Mesendoderm (in vitro differentiated cells): ENCODE measurements around the gene MAN2A1.

Experiments
- DNase-seq: peaks from one replicate; pipeline ENCODE4 v3.0.0; 2013
- H2AK5ac ChIP-seq: 2 replicates; pipeline ENCODE4 v1.6.1; 2013; ENCODE audit warnings: low read length, inconsistent platforms
- H2BK120ac ChIP-seq: 2 replicates; pipeline ENCODE4 v1.6.1; 2013; ENCODE audit warnings: low read depth, mild to moderate bottlenecking, low read length, moderate library complexity, mixed read lengths
- H2BK15ac ChIP-seq: replicated peaks from 2 replicates; pipeline ENCODE4 v1.6.1; 2013; ENCODE audit warnings: low read depth, mild to moderate bottlenecking, moderate library complexity
- H2BK5ac ChIP-seq: 2 replicates; pipeline ENCODE4 v1.6.1; 2013; ENCODE audit warnings: low read length, inconsistent platforms
- H3K18ac ChIP-seq: 2 replicates; pipeline ENCODE4 v1.6.1; 2013; ENCODE audit warnings: mild to moderate bottlenecking, low read length, mixed read lengths
- H3K23ac ChIP-seq: one replicate; pipeline ENCODE4 v1.6.1; 2013; ENCODE audit warnings: low read length
- H3K27ac ChIP-seq: 2 replicates; pipeline ENCODE4 v1.5.1; 2013; ENCODE audit warnings: low read depth, mild to moderate bottlenecking, inconsistent platforms, low read length, moderate library complexity
- H3K27me3 ChIP-seq: 2 replicates; pipeline ENCODE4 v1.6.1; 2013; ENCODE audit warnings: low read length, control low read depth, mild to moderate bottlenecking, inconsistent platforms; ENCODE audit not compliant: insufficient read depth, poor library complexity
- H3K36me3 ChIP-seq: 2 replicates; pipeline ENCODE4 v1.6.1; 2013; ENCODE audit warnings: low read length, inconsistent platforms; ENCODE audit not compliant: control insufficient read depth, insufficient read depth
- H3K4ac ChIP-seq: one replicate; pipeline ENCODE4 v1.6.1; 2013; ENCODE audit warnings: low read depth, mild to moderate bottlenecking, low read length, moderate library complexity
- H3K4me1 ChIP-seq: 2 replicates; pipeline ENCODE4 v1.6.1; 2013; ENCODE audit warnings: low read depth, low read length, inconsistent platforms; ENCODE audit not compliant: control insufficient read depth
- H3K4me2 ChIP-seq: 2 replicates; pipeline ENCODE4 v1.6.1; 2013; ENCODE audit warnings: low read length
- H3K4me3 ChIP-seq: 2 replicates; pipeline ENCODE4 v1.5.1; 2013; ENCODE audit warnings: mild to moderate bottlenecking, low read length
- H3K56ac ChIP-seq: one replicate; pipeline ENCODE4 v1.6.1; 2013; ENCODE audit warnings: low read length
- H3K79me1 ChIP-seq: 2 replicates; pipeline ENCODE4 v1.6.1; 2013; ENCODE audit warnings: low read length, inconsistent platforms
- H3K79me2 ChIP-seq: 2 replicates; pipeline ENCODE4 v1.6.1; 2013; ENCODE audit warnings: mild to moderate bottlenecking, low read length; ENCODE audit not compliant: control insufficient read depth, insufficient read depth
- H3K9ac ChIP-seq: 2 replicates; pipeline ENCODE4 v1.6.1; 2013; ENCODE audit warnings: low read length, inconsistent platforms
- H4K5ac ChIP-seq: one replicate; pipeline ENCODE4 v1.6.1; 2013; ENCODE audit warnings: low read length
- H4K8ac ChIP-seq: one replicate; pipeline ENCODE4 v1.6.1; 2013; ENCODE audit warnings: low read depth, mild to moderate bottlenecking, control low read depth, low read length, moderate library complexity
- WGBS: extraction: QIAGEN DNeasy Blood & Tissue Kit; methylation state at CpG from one replicate; pipeline ENCODE4 v1.1.7; 2013; ENCODE audit warnings: low lambda C conversion rate, missing lambda C conversion rate; ENCODE audit not compliant: insufficient coverage; ENCODE audit errors: extremely low coverage; 5-methylcytosine and 5-hydroxymethylcytosine counted together

Gene MAN2A1

DNA sequence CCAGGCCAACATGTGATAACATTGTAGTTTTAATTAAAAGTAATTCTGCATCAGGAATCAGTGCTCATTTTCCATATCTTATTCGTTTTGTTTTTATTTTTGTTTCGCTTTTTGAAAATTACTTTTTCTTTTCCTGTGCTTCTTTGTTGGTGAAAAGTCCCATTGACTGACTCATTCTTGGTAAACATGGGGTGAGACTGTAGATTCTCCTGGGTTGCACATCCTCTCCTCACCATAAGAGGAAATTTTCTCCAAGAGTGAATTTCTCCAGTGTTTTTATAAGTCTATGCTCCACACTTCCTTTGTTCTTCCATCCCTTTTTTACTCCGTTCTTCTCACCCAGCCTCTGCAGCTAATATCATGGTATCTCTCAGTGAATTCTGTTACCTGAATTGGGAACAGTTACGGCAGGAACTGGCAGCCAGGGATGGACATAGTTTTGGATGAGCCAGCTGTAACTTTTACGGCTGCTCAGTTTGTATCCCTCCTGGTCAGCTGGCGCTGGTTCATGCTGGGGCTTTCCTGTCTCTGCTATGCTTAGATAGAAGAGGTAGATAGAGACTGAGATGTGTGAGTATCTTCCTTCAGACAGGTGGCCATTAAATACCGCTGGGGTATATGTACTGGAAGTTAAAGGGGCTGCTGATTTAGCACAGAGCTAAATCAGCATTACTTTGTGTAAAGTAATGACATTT lies 80.0 kb downstream of the MAN2A1 start:
- Histone ChIP-seq H3K4ac (no peak overlapping the region), H4K8ac (no peak overlapping the region), H3K56ac (no peak overlapping the region), H3K79me1 (no peaks in the 10 kb centered on the region), H3K79me2 (peaks cover 2% of the 10 kb centered on the region), H3K4me2 (no peak overlapping the region), H2BK15ac (no peak overlapping the region), H3K27ac (no peak overlapping the region), H2BK120ac (no peak overlapping the region), H3K27me3 (no peaks in the 10 kb centered on the region), H4K5ac (no peak overlapping the region), H3K4me1 (no peaks in the 10 kb centered on the region), H2BK5ac (no peak overlapping the region), H3K36me3 (no peaks in the 10 kb centered on the region), H3K23ac (no peak overlapping the region), H2AK5ac (no peak overlapping the region), H3K4me3 (no peak overlapping the region), H3K9ac (no peak overlapping the region), H3K18ac (no peak overlapping the region)
- DNase-seq, result no peak
- no CpG with 5 or more reads among the region's 7 CpGs for whole genome bisulfite sequencing

DNA sequence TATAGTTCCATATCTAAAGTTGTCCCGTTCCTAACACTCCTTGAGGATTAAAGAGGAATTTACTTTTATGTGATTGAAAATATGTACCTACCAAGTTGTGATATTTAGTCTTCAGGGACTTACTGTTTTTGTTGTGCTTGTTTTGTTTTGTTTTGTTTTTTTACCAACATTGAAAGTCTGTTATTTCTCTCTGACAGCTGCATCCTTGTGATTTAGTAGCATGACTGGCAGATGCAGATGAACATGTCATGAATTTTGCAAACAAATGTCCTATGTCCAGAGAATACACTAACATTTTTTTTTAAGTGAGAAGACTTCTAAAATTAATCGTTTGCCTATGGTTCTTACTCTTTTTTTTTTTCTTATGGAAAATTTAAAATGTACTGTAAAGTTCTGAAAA lies 85.4 kb downstream of the MAN2A1 start:
- Histone ChIP-seq H2BK15ac (no peak overlapping the region), H3K4me2 (no peak overlapping the region), H2BK5ac (no peak overlapping the region), H3K4me1 (no peaks in the 10 kb centered on the region), H4K5ac (no peak overlapping the region), H3K18ac (no peak overlapping the region), H2AK5ac (no peak overlapping the region), H3K79me1 (no peaks in the 10 kb centered on the region), H4K8ac (no peak overlapping the region), H3K23ac (no peak overlapping the region), H3K79me2 (no peaks in the 10 kb centered on the region), H2BK120ac (no peak overlapping the region), H3K9ac (no peak overlapping the region), H3K36me3 (no peaks in the 10 kb centered on the region), H3K27ac (no peak overlapping the region), H3K56ac (no peak overlapping the region), H3K4me3 (no peak overlapping the region), H3K27me3 (no peaks in the 10 kb centered on the region), H3K4ac (no peak overlapping the region)
- DNase-seq, result no peak
- WGBS, result no CpG with 5 or more reads among the region's 2 CpGs

DNA sequence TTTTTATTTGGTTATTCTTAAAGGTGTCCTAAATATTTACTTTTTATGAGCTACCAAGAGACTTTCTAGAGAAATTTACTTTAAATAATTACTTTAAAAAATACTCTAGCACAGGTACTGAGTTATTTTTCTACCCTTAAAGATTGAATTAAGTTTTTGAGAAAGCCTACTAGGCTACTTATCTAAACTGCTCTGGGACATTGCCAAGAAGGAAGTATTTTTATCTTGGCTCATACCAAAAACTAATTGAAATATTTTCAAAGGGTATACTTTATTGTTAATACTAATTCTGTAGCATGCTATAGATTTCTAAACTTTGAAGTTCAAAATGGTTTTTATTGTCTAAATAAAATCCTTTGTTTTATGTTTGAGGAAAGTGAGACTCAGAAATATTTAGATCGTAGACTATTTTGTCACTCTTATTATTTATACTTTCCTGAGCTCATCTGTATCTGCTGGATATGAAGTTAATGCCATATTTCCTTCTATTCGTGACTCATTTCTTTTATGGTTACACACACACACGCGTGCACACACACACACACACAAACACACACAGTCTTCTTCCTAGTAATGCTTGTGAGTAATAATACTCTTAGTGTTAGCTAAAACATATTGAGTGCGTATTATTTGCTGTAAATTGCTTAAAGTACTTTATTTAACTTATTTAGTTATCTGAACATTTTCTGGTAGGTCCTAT lies 89.5 kb downstream of the MAN2A1 start:
- no peak overlapping the region for H2BK120ac ChIP-seq
- H3K18ac ChIP-seq, result no peak overlapping the region
- no peak overlapping the region for H2BK5ac ChIP-seq
- H3K4me3 ChIP-seq, result no peak overlapping the region
- H3K79me2 ChIP-seq, result no peaks in the 10 kb centered on the region
- H3K4me1 ChIP-seq, result no peaks in the 10 kb centered on the region
- no peak overlapping the region for H3K27ac ChIP-seq
- no peak overlapping the region for H2AK5ac ChIP-seq
- no peaks in the 10 kb centered on the region for H3K36me3 ChIP-seq
- H4K5ac ChIP-seq, result no peak overlapping the region
- no peak overlapping the region for H3K4me2 ChIP-seq
- no peak for DNase-seq
- no peak overlapping the region for H2BK15ac ChIP-seq
- no peaks in the 10 kb centered on the region for H3K27me3 ChIP-seq
- no peak overlapping the region for H3K4ac ChIP-seq
- WGBS, result no CpG with 5 or more reads among the region's 5 CpGs
- H4K8ac ChIP-seq, result no peak overlapping the region
- H3K56ac ChIP-seq, result no peak overlapping the region
- H3K79me1 ChIP-seq, result no peaks in the 10 kb centered on the region
- no peak overlapping the region for H3K9ac ChIP-seq
- no peak overlapping the region for H3K23ac ChIP-seq

DNA sequence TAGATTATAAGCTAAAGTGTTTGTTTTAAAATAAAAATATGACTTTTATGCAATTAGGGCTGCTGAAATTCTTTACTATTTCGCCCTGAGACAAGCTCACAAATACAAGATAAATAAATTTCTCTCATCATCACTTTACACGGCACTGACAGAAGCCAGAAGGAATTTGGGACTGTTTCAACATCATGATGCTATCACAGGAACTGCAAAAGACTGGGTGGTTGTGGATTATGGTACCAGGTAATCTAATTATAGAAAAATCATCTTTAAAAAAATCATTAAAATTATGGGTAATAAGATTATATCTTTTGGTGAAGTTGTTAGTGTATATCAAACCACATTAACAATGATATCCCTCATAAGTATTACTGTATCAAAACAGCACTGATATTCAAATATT lies 95.0 kb downstream of the MAN2A1 start:
- Histone ChIP-seq H2AK5ac (no peak overlapping the region), H4K8ac (no peak overlapping the region), H3K36me3 (no peaks in the 10 kb centered on the region), H3K4ac (no peak overlapping the region), H3K27me3 (no peaks in the 10 kb centered on the region), H3K18ac (no peak overlapping the region), H3K79me1 (no peaks in the 10 kb centered on the region), H3K27ac (no peak overlapping the region), H2BK120ac (no peak overlapping the region), H3K23ac (no peak overlapping the region), H4K5ac (no peak overlapping the region), H3K4me1 (no peaks in the 10 kb centered on the region), H3K4me2 (no peak overlapping the region), H3K79me2 (no peaks in the 10 kb centered on the region), H2BK5ac (no peak overlapping the region), H2BK15ac (no peak overlapping the region), H3K4me3 (no peak overlapping the region), H3K56ac (no peak overlapping the region), H3K9ac (no peak overlapping the region)
- WGBS, result no CpG with 5 or more reads among the region's 2 CpGs
- DNase-seq, result no peak

DNA sequence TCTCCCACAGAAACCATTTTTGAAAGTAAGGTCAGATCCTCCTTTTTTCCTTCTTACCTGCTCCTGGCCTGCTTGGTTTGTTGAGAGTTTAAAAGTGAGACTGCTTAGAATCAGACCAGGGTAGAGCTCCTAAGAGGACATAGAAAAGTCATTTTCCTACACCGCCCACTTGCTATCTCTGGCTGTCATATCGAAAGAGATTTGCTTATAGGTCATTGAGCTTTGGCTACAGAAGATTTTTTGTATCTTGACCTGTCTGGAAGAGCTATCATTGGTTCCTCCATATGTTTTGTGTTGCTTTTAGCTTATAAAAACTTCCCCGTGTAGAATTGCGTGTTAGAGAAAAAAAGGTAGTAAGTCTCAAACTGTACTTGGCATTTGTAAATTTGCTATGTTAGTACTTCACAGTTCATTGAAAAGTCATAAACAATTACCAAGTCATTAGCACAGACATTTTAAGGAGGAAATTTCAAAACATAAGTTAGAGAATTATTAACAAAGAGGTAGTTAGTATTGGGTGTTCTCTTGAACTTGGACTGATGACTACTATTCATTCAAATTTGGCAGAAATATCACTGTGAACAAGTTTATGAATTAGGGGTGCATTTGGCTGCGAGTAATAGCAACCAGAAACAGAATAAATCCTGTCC lies 96.6 kb downstream of the MAN2A1 start:
- no peak overlapping the region for H3K18ac ChIP-seq
- no peaks in the 10 kb centered on the region for H3K36me3 ChIP-seq
- no peak overlapping the region for H3K4me3 ChIP-seq
- H2BK5ac ChIP-seq, result no peak overlapping the region
- H3K27me3 ChIP-seq, result no peaks in the 10 kb centered on the region
- no peak overlapping the region for H4K8ac ChIP-seq
- no peak overlapping the region for H4K5ac ChIP-seq
- no peak overlapping the region for H3K23ac ChIP-seq
- H3K4ac ChIP-seq, result no peak overlapping the region
- H3K4me2 ChIP-seq, result no peak overlapping the region
- H3K9ac ChIP-seq, result no peak overlapping the region
- H2AK5ac ChIP-seq, result no peak overlapping the region
- H3K79me2 ChIP-seq, result no peaks in the 10 kb centered on the region
- H2BK15ac ChIP-seq, result no peak overlapping the region
- no peaks in the 10 kb centered on the region for H3K4me1 ChIP-seq
- DNase-seq, result no peak
- no peak overlapping the region for H3K27ac ChIP-seq
- WGBS, result no CpG with 5 or more reads among the region's 5 CpGs
- H3K79me1 ChIP-seq, result no peaks in the 10 kb centered on the region
- H2BK120ac ChIP-seq, result no peak overlapping the region
- no peak overlapping the region for H3K56ac ChIP-seq
